Fibroblast of the aortic adventitia (primary cell): Measurements from ENCODE around the gene LMX1A. TPM values are rescaled to one million over a fixed set of nuclear protein-coding genes. Genes with fewer than 3 reads are reported as not detected.

Experiments used
- DNase-seq: peaks from one replicate; pipeline ENCODE4 v3.0.0-alpha.2; 2010; ENCODE audit warnings: low read depth
- H3K4me3 ChIP-seq: 2 replicates; pipeline ENCODE4 v1.5.1; 2011; ENCODE audit warnings: low read depth, mild to moderate bottlenecking, control low read depth, low read length, moderate library complexity
- total RNA-seq: library from RNA; depleted of rRNA; stranded (reverse); fragments of >200 nt; gene quantifications from 2 replicates; pipeline ENCODE4 v1.2.3, GENCODE V29; 2012; ENCODE audit warnings: low replicate concordance
- TF ChIP-seq, protein P1 (sequence below): IDR thresholded peaks from 2 replicates; pipeline ENCODE4 v1.5.1; 2011; ENCODE audit warnings: mild to moderate bottlenecking, low read length, control low read depth, inconsistent platforms; ENCODE audit not compliant: insufficient read depth

The LMX1A gene
- total RNA-seq, 1 donor, result not detected

DNA sequence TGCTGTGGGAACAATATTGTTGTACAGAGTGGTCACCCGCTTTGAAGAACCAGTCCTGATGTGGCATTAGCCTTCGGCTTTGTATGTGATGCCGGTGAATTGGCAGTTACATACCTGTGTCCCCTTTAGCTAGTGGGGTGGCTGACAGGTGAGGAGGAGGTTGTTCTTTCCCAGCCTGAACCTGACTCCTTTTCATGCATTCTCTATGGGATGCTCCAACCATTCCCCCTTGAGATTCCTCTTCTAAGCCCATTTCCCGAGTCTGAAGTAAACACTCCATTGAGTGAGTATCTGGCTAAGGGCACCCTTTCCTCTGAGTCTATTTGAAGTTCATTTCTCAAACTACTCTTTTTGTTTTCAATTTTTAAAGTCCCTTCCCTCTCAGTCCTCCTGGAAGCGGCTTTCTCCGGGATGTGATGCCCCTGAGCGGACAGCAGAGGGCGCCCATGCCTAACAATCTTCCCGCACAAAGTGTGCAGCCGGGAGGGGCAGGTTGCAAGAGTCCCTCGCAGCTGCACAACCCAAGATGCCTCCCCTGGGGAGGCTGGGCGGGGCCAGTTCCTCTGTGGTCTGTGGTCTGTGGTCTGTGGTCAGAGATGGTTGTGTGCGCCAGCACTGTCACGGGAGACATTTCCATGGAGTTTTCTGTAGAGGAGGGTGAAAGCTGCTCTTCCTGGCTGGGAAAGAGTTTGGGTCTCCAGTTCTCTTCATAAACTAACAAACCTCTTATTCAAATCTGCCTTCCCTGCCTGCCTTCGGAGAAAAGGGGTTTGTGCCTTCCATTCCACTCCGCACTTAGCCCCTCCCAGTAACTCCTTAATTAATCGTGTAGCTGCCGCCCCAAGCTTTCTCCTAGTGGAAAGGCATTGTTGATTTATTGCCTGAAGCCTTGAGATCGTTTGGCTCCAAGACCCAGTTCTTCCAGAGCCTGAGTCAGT, 36.4 kb upstream of the LMX1A start:
- peak overlapping the region; percentile 41 for H3K4me3 ChIP-seq
- TF ChIP-seq, protein P1, sequence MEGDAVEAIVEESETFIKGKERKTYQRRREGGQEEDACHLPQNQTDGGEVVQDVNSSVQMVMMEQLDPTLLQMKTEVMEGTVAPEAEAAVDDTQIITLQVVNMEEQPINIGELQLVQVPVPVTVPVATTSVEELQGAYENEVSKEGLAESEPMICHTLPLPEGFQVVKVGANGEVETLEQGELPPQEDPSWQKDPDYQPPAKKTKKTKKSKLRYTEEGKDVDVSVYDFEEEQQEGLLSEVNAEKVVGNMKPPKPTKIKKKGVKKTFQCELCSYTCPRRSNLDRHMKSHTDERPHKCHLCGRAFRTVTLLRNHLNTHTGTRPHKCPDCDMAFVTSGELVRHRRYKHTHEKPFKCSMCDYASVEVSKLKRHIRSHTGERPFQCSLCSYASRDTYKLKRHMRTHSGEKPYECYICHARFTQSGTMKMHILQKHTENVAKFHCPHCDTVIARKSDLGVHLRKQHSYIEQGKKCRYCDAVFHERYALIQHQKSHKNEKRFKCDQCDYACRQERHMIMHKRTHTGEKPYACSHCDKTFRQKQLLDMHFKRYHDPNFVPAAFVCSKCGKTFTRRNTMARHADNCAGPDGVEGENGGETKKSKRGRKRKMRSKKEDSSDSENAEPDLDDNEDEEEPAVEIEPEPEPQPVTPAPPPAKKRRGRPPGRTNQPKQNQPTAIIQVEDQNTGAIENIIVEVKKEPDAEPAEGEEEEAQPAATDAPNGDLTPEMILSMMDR, result peak; percentile 93
- peak; percentile 95 for DNase-seq

DNA sequence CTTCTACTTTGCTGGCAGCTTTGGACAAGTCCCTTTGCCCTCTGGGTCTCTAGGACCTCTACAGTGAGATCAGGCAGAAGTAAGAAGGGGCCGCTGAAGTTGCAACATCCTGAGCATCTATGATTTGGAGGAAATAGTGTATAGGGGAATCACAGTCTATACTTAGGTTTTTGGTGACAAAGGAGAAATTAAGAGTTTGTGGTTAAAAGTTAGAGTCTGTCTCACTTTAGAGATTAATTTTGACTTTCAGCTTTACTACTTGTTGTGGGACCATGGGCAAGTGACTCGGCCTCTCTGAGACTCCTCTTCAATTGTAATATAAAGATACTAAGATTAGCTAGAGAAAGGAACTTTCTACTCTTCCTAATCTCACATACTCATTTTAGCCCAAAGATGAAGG, 33.1 kb upstream of the LMX1A start:
- TF ChIP-seq, protein P1, result no peak
- no peak overlapping the region for H3K4me3 ChIP-seq
- DNase-seq, result no peak

DNA sequence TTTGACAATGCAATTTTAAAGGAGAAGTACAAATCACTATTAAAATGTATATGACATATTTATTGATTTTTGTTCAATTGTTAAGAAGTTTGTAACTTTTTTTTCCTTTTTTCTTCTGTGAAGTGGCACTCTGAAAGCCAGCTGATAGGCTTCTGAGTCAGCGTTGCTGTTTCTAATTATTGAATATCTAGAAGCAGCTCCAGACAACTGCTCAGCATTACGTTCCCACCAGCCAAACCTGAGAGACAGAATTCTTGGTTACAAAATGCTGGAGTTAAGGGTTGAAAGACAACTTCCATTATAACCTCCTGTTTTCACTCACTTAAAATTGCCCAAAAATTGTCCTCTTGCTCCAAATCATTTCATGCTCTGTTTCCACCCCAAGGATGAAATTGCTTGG, 31.4 kb upstream of the LMX1A start:
- peak; percentile 54 for DNase-seq
- TF ChIP-seq, protein P1, result no peak
- H3K4me3 ChIP-seq, result no peak overlapping the region

DNA sequence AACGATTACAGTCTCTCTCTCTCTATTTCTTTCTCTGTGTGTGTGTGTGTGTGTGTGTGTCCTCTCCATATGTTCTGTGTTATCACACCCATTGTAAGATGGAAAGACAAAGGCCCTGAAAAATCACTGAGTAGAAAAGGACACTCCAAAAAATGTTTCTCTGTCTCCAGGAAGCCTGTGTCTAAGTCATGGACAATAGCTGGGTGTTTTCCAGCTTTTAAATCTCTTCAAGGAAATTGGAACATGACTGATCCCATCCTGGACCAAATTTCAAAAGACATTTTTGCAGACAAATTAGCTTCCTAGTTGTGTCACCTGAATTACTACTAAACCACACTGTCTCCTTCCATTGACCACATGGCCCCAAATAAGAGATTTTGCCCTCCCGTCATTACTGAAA, 31.0 kb upstream of the LMX1A start:
- no peak overlapping the region for H3K4me3 ChIP-seq
- DNase-seq, result peak; percentile 46
- TF ChIP-seq, protein P1, result no peak

DNA sequence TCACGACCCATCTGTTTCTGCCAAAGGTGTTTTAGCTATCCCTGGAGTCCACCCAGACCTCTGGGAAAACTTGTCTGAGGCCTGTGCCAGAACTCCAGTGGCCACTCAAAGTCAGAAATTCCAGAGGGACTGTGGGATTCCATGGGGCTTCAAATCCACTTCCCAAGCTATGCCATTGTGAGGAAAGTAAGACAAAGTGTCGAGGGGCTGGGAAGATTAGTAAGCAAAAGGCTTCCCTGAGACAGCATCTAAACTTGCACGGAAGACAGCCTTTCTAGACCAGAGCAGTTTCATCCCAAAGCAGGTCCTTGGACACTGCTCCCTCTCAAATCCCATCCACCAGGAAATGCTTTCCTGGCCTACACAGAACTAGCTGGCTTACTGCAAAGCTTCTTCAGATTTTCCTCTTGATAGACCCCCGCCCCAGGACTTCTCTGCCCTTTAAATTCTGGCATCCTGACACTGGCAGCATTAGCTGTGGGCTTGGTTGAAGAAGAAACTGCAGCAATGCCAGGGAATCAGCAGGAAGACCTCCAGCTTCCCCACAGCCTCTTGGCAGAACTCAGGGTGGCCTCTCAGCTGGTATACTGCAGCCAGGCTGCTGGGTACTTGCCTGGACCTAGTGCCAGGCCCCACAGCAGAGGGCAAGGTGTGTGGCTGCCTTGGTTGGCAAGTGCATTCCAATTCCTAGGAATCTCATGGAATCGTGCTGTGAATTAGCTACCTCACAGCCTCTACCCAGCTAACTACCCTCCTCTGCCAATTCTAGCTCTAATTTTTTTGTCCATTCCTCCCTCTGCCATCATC, 27.3 kb upstream of the LMX1A start:
- peak; percentile 35 for DNase-seq
- TF ChIP-seq, protein P1, result no peak

DNA sequence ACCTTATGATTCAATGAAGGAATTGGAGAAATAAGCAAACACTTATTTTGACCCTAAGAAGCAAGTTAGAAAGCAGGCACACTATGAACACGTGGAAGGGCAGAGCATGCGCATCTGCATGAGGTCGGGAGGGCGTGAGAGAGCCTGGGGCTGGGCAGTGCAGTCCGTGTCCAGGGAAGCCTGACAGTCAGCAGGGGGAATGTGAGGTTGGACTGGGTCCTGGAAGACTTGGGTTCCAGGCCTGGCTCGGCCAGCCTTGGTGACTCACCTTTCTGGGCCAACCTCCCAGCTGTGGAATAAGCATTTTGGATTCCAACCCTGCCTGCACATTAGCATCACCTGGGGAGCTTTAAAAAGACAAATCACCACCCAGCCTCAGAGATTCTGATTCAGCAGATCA, 26.6 kb upstream of the LMX1A start:
- H3K4me3 ChIP-seq, result no peak overlapping the region
- peak; percentile 98 for DNase-seq
- TF ChIP-seq, protein P1, result no peak

More for the DNA sequence above, 27.3 kb upstream of the LMX1A start:
- no peak overlapping the region for H3K4me3 ChIP-seq
